ENCODE measurements around the gene ANKS3.

DNA sequence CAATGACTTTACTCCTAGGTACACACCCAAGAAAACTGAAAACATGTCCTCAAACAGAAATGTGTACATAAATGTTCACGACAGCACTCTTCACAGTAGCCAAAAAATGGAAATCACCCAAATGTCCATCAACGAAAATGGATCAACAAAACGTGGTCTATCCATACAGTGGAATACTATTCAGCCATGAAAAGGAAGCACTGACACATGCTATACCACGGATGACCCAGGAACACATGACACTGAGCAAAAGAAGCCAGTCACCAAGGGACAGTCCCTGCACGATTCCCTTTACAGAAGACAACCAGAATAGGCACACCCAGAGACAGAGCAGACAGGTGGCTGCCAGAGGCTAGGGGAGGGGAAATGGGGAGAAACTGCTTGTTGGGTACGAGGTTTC, 21.6 kb upstream of the ANKS3 start:
- no peak for TF ChIP-seq POLR2A (IDR thresholded peaks at IDR 0.05)
- TF ChIP-seq, protein P1, sequence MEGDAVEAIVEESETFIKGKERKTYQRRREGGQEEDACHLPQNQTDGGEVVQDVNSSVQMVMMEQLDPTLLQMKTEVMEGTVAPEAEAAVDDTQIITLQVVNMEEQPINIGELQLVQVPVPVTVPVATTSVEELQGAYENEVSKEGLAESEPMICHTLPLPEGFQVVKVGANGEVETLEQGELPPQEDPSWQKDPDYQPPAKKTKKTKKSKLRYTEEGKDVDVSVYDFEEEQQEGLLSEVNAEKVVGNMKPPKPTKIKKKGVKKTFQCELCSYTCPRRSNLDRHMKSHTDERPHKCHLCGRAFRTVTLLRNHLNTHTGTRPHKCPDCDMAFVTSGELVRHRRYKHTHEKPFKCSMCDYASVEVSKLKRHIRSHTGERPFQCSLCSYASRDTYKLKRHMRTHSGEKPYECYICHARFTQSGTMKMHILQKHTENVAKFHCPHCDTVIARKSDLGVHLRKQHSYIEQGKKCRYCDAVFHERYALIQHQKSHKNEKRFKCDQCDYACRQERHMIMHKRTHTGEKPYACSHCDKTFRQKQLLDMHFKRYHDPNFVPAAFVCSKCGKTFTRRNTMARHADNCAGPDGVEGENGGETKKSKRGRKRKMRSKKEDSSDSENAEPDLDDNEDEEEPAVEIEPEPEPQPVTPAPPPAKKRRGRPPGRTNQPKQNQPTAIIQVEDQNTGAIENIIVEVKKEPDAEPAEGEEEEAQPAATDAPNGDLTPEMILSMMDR (IDR thresholded peaks at IDR 0.05): no peak

Data from thyroid gland (tissue), 4 donors.